Measurements from ENCODE around the gene ASAP3. TPM values are rescaled to one million over a fixed set of nuclear protein-coding genes. Genes with fewer than 3 reads are reported as not detected.

Gene ASAP3
- total and polyA plus RNA-seq, 9 of the 15 experiments (the other 6 are each of a cell fraction or from before 2014, with no cell fraction given) = 1.7 to 31.2 (median 17.4) TPM

- TF ChIP-seq ZNF318 (IDR thresholded peaks at IDR 0.05; ENCODE audit: borderline replicate concordance in 1 of 2, low read depth in 1 of 2) (no peak), NR4A1 (CRISPR knock-in tag; IDR thresholded peaks at IDR 0.05) (0 out of 2 replicates have a peak, but pooled peaks have one; percentile 60), NR4A1 (tag; IDR thresholded peaks at IDR 0.05) (no peak), PCBP1 (IDR thresholded peaks at IDR 0.05; ENCODE audit: low read depth, low read length, poor library complexity, severe bottlenecking) (no peak), NFXL1 (CRISPR knock-in tag; IDR thresholded peaks at IDR 0.05) (no peak), NRF1 (conservative IDR thresholded peaks at IDR 0.05 in 1 of 2, IDR thresholded peaks at IDR 0.05 in 1 of 2) (peak; percentile 56 to 65), HNRNPUL1 (IDR thresholded peaks at IDR 0.05; ENCODE audit: low read length) (no peak), IFI16 (CRISPR knock-in tag; IDR thresholded peaks at IDR 0.05) (no peak), CTBP1 (IDR thresholded peaks at IDR 0.05; ENCODE audit: borderline replicate concordance) (peak; percentile 82), POU5F1 (IDR thresholded peaks at IDR 0.05; ENCODE audit: borderline replicate concordance, low read depth, low read length, partially characterized antibody) (peak; percentile 26), JUNB (CRISPR knock-in tag; conservative IDR thresholded peaks at IDR 0.05) (no peak), SRF (CRISPR knock-in tag; IDR thresholded peaks at IDR 0.05) (peak in 1 of 2 experiments; percentile 12; a peak in 1 of 4 replicates), TAF7 (tag; IDR thresholded peaks at IDR 0.05) (no peak), MXI1 (IDR thresholded peaks at IDR 0.05; ENCODE audit: low read depth, low read length) (no peak), MAFK (IDR thresholded peaks at IDR 0.05; ENCODE audit: low read length) (no peak; the same call in 1 of the 2 replicates), PRMT5 (CRISPR knock-in tag; IDR thresholded peaks at IDR 0.05) (no peak)
- TF ChIP-seq, protein P1, sequence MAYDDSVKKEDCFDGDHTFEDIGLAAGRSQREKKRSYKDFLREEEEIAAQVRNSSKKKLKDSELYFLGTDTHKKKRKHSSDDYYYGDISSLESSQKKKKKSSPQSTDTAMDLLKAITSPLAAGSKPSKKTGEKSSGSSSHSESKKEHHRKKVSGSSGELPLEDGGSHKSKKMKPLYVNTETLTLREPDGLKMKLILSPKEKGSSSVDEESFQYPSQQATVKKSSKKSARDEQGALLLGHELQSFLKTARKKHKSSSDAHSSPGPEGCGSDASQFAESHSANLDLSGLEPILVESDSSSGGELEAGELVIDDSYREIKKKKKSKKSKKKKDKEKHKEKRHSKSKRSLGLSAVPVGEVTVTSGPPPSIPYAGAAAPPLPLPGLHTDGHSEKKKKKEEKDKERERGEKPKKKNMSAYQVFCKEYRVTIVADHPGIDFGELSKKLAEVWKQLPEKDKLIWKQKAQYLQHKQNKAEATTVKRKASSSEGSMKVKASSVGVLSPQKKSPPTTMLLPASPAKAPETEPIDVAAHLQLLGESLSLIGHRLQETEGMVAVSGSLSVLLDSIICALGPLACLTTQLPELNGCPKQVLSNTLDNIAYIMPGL (CRISPR knock-in tag; IDR thresholded peaks at IDR 0.05) = no peak
These were observed 80.1 kb downstream of the ASAP3 start (continued) for GRCh38 chr1:23403735-23404486.
